ENCODE measurements around the gene PIK3CB.

- TF ChIP-seq CTCF (IDR thresholded peaks at IDR 0.05 in 4 of 5, conservative IDR thresholded peaks at IDR 0.05 in 1 of 5) (no peak), POLR2A (IDR thresholded peaks at IDR 0.05) (no peak)
These were observed 27.1 kb upstream of the PIK3CB start for GRCh38 chr3:138861798-138862197.
